ENCODE measurements around the gene BACH2. TPM values are rescaled to one million over a fixed set of nuclear protein-coding genes. Genes with fewer than 3 reads are reported as not detected.

BACH2 gene
- total and polyA plus RNA-seq, 12 donors = 0.16 to 4.7 (median 2.4) TPM

DNA sequence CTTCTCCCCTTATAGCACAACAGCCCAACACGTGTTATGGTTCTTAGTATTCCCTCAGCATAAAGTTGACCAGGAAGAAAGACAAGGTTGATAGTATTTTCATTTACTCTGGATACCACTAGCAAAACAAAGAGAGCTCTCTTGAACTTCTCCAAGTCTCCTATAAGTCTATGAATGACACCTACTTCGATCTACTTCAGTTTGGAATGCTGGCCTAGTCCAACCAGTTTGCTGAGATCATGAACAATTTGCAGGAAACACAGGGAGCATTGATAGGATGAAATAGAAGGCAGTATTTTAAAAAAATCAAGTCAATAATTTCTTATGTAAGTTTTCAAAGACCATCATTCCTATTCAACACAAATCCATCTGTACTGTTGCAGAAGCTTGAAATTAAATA, 308.8 kb downstream of the BACH2 start:
- Histone ChIP-seq H3K36me3 (no peaks in the 10 kb centered on the region), H3K4me3 (no peak overlapping the region), H3K4me1 (peaks cover 9 to 38% (median 24%) of the 10 kb centered on the region in 9 donors), H3K27ac (no peak overlapping the region), H3K27me3 (no peaks in the 10 kb centered on the region), H3K9me3 (no peaks in the 10 kb centered on the region)
- WGBS, 2 donors = 93 to 94% methylated on average over 2 of the region's 2 CpGs
- DNase-seq = no peak
- TF ChIP-seq, protein P1, sequence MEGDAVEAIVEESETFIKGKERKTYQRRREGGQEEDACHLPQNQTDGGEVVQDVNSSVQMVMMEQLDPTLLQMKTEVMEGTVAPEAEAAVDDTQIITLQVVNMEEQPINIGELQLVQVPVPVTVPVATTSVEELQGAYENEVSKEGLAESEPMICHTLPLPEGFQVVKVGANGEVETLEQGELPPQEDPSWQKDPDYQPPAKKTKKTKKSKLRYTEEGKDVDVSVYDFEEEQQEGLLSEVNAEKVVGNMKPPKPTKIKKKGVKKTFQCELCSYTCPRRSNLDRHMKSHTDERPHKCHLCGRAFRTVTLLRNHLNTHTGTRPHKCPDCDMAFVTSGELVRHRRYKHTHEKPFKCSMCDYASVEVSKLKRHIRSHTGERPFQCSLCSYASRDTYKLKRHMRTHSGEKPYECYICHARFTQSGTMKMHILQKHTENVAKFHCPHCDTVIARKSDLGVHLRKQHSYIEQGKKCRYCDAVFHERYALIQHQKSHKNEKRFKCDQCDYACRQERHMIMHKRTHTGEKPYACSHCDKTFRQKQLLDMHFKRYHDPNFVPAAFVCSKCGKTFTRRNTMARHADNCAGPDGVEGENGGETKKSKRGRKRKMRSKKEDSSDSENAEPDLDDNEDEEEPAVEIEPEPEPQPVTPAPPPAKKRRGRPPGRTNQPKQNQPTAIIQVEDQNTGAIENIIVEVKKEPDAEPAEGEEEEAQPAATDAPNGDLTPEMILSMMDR (IDR thresholded peaks at IDR 0.05) = no peak
- intact Hi-C loops (cut with DNase I) = loop anchor here in 1 of 10 donors (10.0 kb wide), 1 partner anchor 227 kb away; no protein-coding TSS in a partner anchor
- no peak for ATAC-seq

GRCh38 chr6:89987140-89987539, 309.5 kb downstream of the BACH2 start:
- TF ChIP-seq, protein P1 (IDR thresholded peaks at IDR 0.05) = no peak
- no peak overlapping the region for H3K27ac ChIP-seq
- no peak for DNase-seq
- H3K9me3 ChIP-seq = no peaks in the 10 kb centered on the region
- WGBS, 2 donors = 99% methylated on average over 3 of the region's 3 CpGs
- no peaks in the 10 kb centered on the region for H3K36me3 ChIP-seq
- peaks cover 9 to 38% (median 24%) of the 10 kb centered on the region in 9 donors for H3K4me1 ChIP-seq
- intact Hi-C loops (cut with DNase I) = loop anchor here in 1 of 10 donors (10.0 kb wide), 1 partner anchor 228 kb away; no protein-coding TSS in a partner anchor
- H3K4me3 ChIP-seq = no peak overlapping the region
- no peak for ATAC-seq
- no peaks in the 10 kb centered on the region for H3K27me3 ChIP-seq

GRCh38 chr6:89986650-89987074, 310.0 kb downstream of the BACH2 start:
- WGBS, 2 donors = 80 to 88% methylated on average over 3 of the region's 3 CpGs
- Histone ChIP-seq H3K27me3 (no peaks in the 10 kb centered on the region), H3K9me3 (no peaks in the 10 kb centered on the region), H3K4me1 (peaks cover 9 to 38% (median 24%) of the 10 kb centered on the region in 9 donors), H3K27ac (peak overlapping the region in 3 of 10 donors; percentile 54 to 84 (median 83)), H3K36me3 (no peaks in the 10 kb centered on the region), H3K4me3 (no peak overlapping the region)
- no peak for ATAC-seq
- TF ChIP-seq, protein P1 (IDR thresholded peaks at IDR 0.05) = no peak
- no peak for DNase-seq
- intact Hi-C loops (cut with DNase I) = loop anchor here in 1 of 10 donors (10.0 kb wide), 1 partner anchor 228 kb away; no protein-coding TSS in a partner anchor

- H3K4me3 ChIP-seq = no peak overlapping the region
- H3K27ac ChIP-seq = peak overlapping the region in 9 of 10 donors; percentile 41 to 84 (median 66)
- 61 to 65% methylated on average over 11 of the region's 11 CpGs for WGBS, 2 donors
Observed at GRCh38 chr6:89985751-89986493, 310.7 kb downstream of the BACH2 start.

More at GRCh38 chr6:89985751-89986493, 310.7 kb downstream of the BACH2 start:
- Histone ChIP-seq H3K27me3 (no peaks in the 10 kb centered on the region), H3K9me3 (no peaks in the 10 kb centered on the region), H3K4me1 (peaks cover 9 to 38% (median 24%) of the 10 kb centered on the region in 9 donors), H3K36me3 (no peaks in the 10 kb centered on the region)
- TF ChIP-seq, protein P1 (IDR thresholded peaks at IDR 0.05) = no peak
- ATAC-seq (peak in 7 of 8 donors; percentile 44 to 73 (median 60)), DNase-seq (peak; percentile 11 to 19)
- intact Hi-C loops (cut with DNase I) = loop anchor here in 1 of 10 donors (10.0 kb wide), 1 partner anchor 229 kb away; no protein-coding TSS in a partner anchor

All from heart right ventricle (tissue), 16 donors.